Activated naive CD4-positive, alpha-beta T cell treated with anti-CD3 and anti-CD28 coated beads, Interleukin-2, amount 50 U/mL, for 24 hours (primary cell): Measurements from ENCODE around the gene CCL16.
"Not testable (repeated sequence)": the region's sequence is repeated elsewhere in the genome, so short reads cannot be mapped to it uniquely, and the experiment has no call there.

ENCODE experiments used
- H3K27ac Mint-ChIP-seq: one replicate; pipeline ENCODE4 v1.8.0; 2021; ENCODE audit warnings: mild to moderate bottlenecking, mixed read lengths
- H3K27me3 Mint-ChIP-seq: one replicate; pipeline ENCODE4 v1.8.0; 2021; ENCODE audit warnings: mixed read lengths
- H3K36me3 Mint-ChIP-seq: one replicate; pipeline ENCODE4 v1.8.0; 2021; ENCODE audit warnings: mixed read lengths
- H3K4me1 Mint-ChIP-seq: one replicate; pipeline ENCODE4 v1.8.0; 2021; ENCODE audit warnings: mixed read lengths
- H3K4me3 Mint-ChIP-seq: one replicate; pipeline ENCODE4 v1.8.0; 2021; ENCODE audit warnings: mild to moderate bottlenecking, mixed read lengths
- H3K9me3 Mint-ChIP-seq: one replicate; pipeline ENCODE4 v1.8.0; 2021; ENCODE audit warnings: mixed read lengths

The CCL16 gene

GRCh38 chr17:35981246-35981645 is at the start of gene CCL16:
Gene CCL16, minus strand, starts transcription at chr17:35981497. Its CDS starts 77 bp downstream, at chr17:35981420.
- no peaks in the 10 kb centered on the region for H3K9me3 Mint-ChIP-seq
- H3K36me3 Mint-ChIP-seq = no peaks in the 10 kb centered on the region
- peaks cover 4% of the 10 kb centered on the region for H3K27me3 Mint-ChIP-seq
- H3K4me3 Mint-ChIP-seq = no peak within 1 kb of the TSS
- no peak within 1 kb of the TSS for H3K27ac Mint-ChIP-seq
- H3K4me1 Mint-ChIP-seq = no peaks in the 10 kb centered on the region

GRCh38 chr17:36030956-36031355 is 49.7 kb upstream of the CCL16 start:
- no peak overlapping the region for H3K4me3 Mint-ChIP-seq
- H3K4me1 Mint-ChIP-seq = no peaks in the 10 kb centered on the region
- no peaks in the 10 kb centered on the region for H3K36me3 Mint-ChIP-seq
- H3K9me3 Mint-ChIP-seq = no peaks in the 10 kb centered on the region
- H3K27ac Mint-ChIP-seq = no peak overlapping the region
- H3K27me3 Mint-ChIP-seq = peaks cover 6% of the 10 kb centered on the region

GRCh38 chr17:36027761-36028160 is 46.5 kb upstream of the CCL16 start:
- no peak overlapping the region for H3K27ac Mint-ChIP-seq
- peaks cover 9% of the 10 kb centered on the region for H3K27me3 Mint-ChIP-seq
- no peaks in the 10 kb centered on the region for H3K36me3 Mint-ChIP-seq
- no peaks in the 10 kb centered on the region for H3K9me3 Mint-ChIP-seq
- no peak overlapping the region for H3K4me3 Mint-ChIP-seq
- H3K4me1 Mint-ChIP-seq = no peaks in the 10 kb centered on the region

- no peaks in the 10 kb centered on the region for H3K4me1 Mint-ChIP-seq
- peaks cover 18% of the 10 kb centered on the region for H3K27me3 Mint-ChIP-seq
- no peak overlapping the region for H3K27ac Mint-ChIP-seq
- no peak overlapping the region for H3K4me3 Mint-ChIP-seq
- no peaks in the 10 kb centered on the region for H3K36me3 Mint-ChIP-seq
- H3K9me3 Mint-ChIP-seq = no peaks in the 10 kb centered on the region
These were observed 43.0 kb upstream of the CCL16 start for GRCh38 chr17:36024106-36024869.

- Mint-ChIP-seq H3K9me3 (no peaks in the 10 kb centered on the region), H3K4me3 (no peak overlapping the region), H3K36me3 (no peaks in the 10 kb centered on the region), H3K4me1 (no peaks in the 10 kb centered on the region), H3K27me3 (peaks cover 21% of the 10 kb centered on the region), H3K27ac (no peak overlapping the region)
These were observed 38.1 kb upstream of the CCL16 start for GRCh38 chr17:36019423-36019822.

- H3K27me3 Mint-ChIP-seq = peaks cover 17% of the 10 kb centered on the region
- H3K4me1 Mint-ChIP-seq = no peaks in the 10 kb centered on the region
- H3K9me3 Mint-ChIP-seq = no peaks in the 10 kb centered on the region
- no peak within 1 kb of the TSS for H3K4me3 Mint-ChIP-seq
- no peaks in the 10 kb centered on the region for H3K36me3 Mint-ChIP-seq
- H3K27ac Mint-ChIP-seq = no peak within 1 kb of the TSS
These were observed 36.5 kb upstream of the CCL16 start, which contains the start of gene CCL23 for GRCh38 chr17:36017799-36018198. Gene CCL23, minus strand, starts transcription at chr17:36017972. Its CDS starts 75 bp downstream, at chr17:36017897.

GRCh38 chr17:36016555-36016954 is 35.3 kb upstream of the CCL16 start:
- Mint-ChIP-seq H3K36me3 (no peaks in the 10 kb centered on the region), H3K27me3 (peaks cover 14% of the 10 kb centered on the region), H3K9me3 (no peaks in the 10 kb centered on the region), H3K27ac (no peak overlapping the region), H3K4me1 (no peaks in the 10 kb centered on the region), H3K4me3 (no peak overlapping the region)

- not testable (repeated sequence) for H3K9me3 Mint-ChIP-seq, H3K4me1 Mint-ChIP-seq, H3K27ac Mint-ChIP-seq, H3K36me3 Mint-ChIP-seq, H3K4me3 Mint-ChIP-seq
- peaks cover 14% of the 10 kb centered on the region for H3K27me3 Mint-ChIP-seq
These were observed 34.6 kb upstream of the CCL16 start for GRCh38 chr17:36015895-36016294.

GRCh38 chr17:36014946-36015345 is 33.6 kb upstream of the CCL16 start:
- Mint-ChIP-seq H3K36me3 (no peaks in the 10 kb centered on the region), H3K27me3 (peaks cover 12% of the 10 kb centered on the region), H3K27ac (no peak overlapping the region), H3K4me1 (no peaks in the 10 kb centered on the region), H3K9me3 (peaks cover 5% of the 10 kb centered on the region), H3K4me3 (no peak overlapping the region)

GRCh38 chr17:36011201-36011600 is 29.9 kb upstream of the CCL16 start:
- Mint-ChIP-seq H3K4me3 (no peak overlapping the region), H3K27me3 (peaks cover 6% of the 10 kb centered on the region), H3K9me3 (peaks cover 5% of the 10 kb centered on the region), H3K36me3 (no peaks in the 10 kb centered on the region), H3K4me1 (no peaks in the 10 kb centered on the region), H3K27ac (no peak overlapping the region)

GRCh38 chr17:36008998-36009665 is 27.8 kb upstream of the CCL16 start:
- Mint-ChIP-seq H3K27me3 (peaks cover 6% of the 10 kb centered on the region), H3K36me3 (no peaks in the 10 kb centered on the region), H3K27ac (no peak overlapping the region), H3K4me1 (peaks cover 5% of the 10 kb centered on the region), H3K9me3 (peaks cover 5% of the 10 kb centered on the region), H3K4me3 (no peak overlapping the region)

GRCh38 chr17:36004594-36005108 is 23.4 kb upstream of the CCL16 start:
- no peak overlapping the region for H3K27ac Mint-ChIP-seq
- H3K9me3 Mint-ChIP-seq = no peaks in the 10 kb centered on the region
- H3K4me1 Mint-ChIP-seq = peaks cover 5% of the 10 kb centered on the region
- H3K4me3 Mint-ChIP-seq = no peak overlapping the region
- peaks cover 6% of the 10 kb centered on the region for H3K27me3 Mint-ChIP-seq
- H3K36me3 Mint-ChIP-seq = no peaks in the 10 kb centered on the region

GRCh38 chr17:36002631-36003030 is 21.3 kb upstream of the CCL16 start:
- H3K9me3 Mint-ChIP-seq = no peaks in the 10 kb centered on the region
- peaks cover 6% of the 10 kb centered on the region for H3K27me3 Mint-ChIP-seq
- H3K4me1 Mint-ChIP-seq = peaks cover 5% of the 10 kb centered on the region
- H3K36me3 Mint-ChIP-seq = no peaks in the 10 kb centered on the region
- H3K4me3 Mint-ChIP-seq = no peak overlapping the region
- H3K27ac Mint-ChIP-seq = no peak overlapping the region

GRCh38 chr17:36001862-36002603 is 20.7 kb upstream of the CCL16 start:
- peaks cover 5% of the 10 kb centered on the region for H3K4me1 Mint-ChIP-seq
- no peak overlapping the region for H3K4me3 Mint-ChIP-seq
- peaks cover 6% of the 10 kb centered on the region for H3K27me3 Mint-ChIP-seq
- H3K27ac Mint-ChIP-seq = no peak overlapping the region
- no peaks in the 10 kb centered on the region for H3K36me3 Mint-ChIP-seq
- no peaks in the 10 kb centered on the region for H3K9me3 Mint-ChIP-seq

- Mint-ChIP-seq H3K9me3 (no peaks in the 10 kb centered on the region), H3K36me3 (no peaks in the 10 kb centered on the region), H3K27me3 (peaks cover 6% of the 10 kb centered on the region), H3K4me3 (no peak within 1 kb of the TSS), H3K27ac (no peak within 1 kb of the TSS), H3K4me1 (peaks cover 5% of the 10 kb centered on the region)
These were observed 19.9 kb upstream of the CCL16 start, which contains the start of gene CCL15 for GRCh38 chr17:36001110-36001771. Gene CCL15, minus strand, starts transcription at chr17:36001553. Its CDS starts 61 bp downstream, at chr17:36001492.
